ENCODE results near the gene DNASE1L1.

Gene DNASE1L1

GRCh38 chrX:154367474-154368308 lies 41.4 kb downstream of the DNASE1L1 start:
- DNase-seq: no peak

GRCh38 chrX:154366666-154367055 lies 42.4 kb downstream of the DNASE1L1 start:
- DNase-seq: no peak

GRCh38 chrX:154365997-154366665 lies 42.9 kb downstream of the DNASE1L1 start:
- DNase-seq: no peak

GRCh38 chrX:154365052-154365600 lies 43.9 kb downstream of the DNASE1L1 start:
- DNase-seq: no peak

GRCh38 chrX:154363706-154364439 lies 45.2 kb downstream of the DNASE1L1 start:
- no peak for DNase-seq

GRCh38 chrX:154362085-154362742 lies 46.8 kb downstream of the DNASE1L1 start:
- no peak for DNase-seq

- no peak for DNase-seq
Observed at GRCh38 chrX:154360155-154360713, 48.8 kb downstream of the DNASE1L1 start.

- no peak for DNase-seq
Observed at GRCh38 chrX:154359362-154360154, 49.5 kb downstream of the DNASE1L1 start.

- DNase-seq: no peak
Observed at GRCh38 chrX:154358829-154359228, 50.2 kb downstream of the DNASE1L1 start.

- no peak for DNase-seq
Observed at GRCh38 chrX:154358011-154358410, 51.0 kb downstream of the DNASE1L1 start.

- DNase-seq: no peak
Observed at GRCh38 chrX:154357205-154357604, 51.8 kb downstream of the DNASE1L1 start.

GRCh38 chrX:154356596-154356995 lies 52.5 kb downstream of the DNASE1L1 start:
- DNase-seq: no peak

- DNase-seq: no peak
Observed at GRCh38 chrX:154355776-154356140, 53.3 kb downstream of the DNASE1L1 start.

- no peak for DNase-seq
Observed at GRCh38 chrX:154355094-154355775, 53.8 kb downstream of the DNASE1L1 start.

GRCh38 chrX:154354516-154354915 lies 54.5 kb downstream of the DNASE1L1 start:
- peak in 1 of 4 experiments; percentile 0 for DNase-seq

GRCh38 chrX:154354013-154354412 lies 55.0 kb downstream of the DNASE1L1 start:
- peak in 1 of 4 experiments; percentile 1 for DNase-seq

GRCh38 chrX:154353172-154353843 lies 55.7 kb downstream of the DNASE1L1 start:
- peak in 1 of 4 experiments; percentile 1 for DNase-seq

- DNase-seq: no peak
Observed at GRCh38 chrX:154352466-154352865, 56.6 kb downstream of the DNASE1L1 start.

GRCh38 chrX:154352012-154352401 lies 57.0 kb downstream of the DNASE1L1 start:
- peak in 1 of 4 experiments; percentile 1 for DNase-seq
